HT1080 (cell line): ENCODE measurements around the gene LAMC1. TPM values are rescaled to one million over a fixed set of nuclear protein-coding genes. Genes with fewer than 3 reads are reported as not detected.
A peak's percentile ranks its signal among the peaks of the same experiment; 100 is the strongest.
"Not testable (repeated sequence)": the region's sequence is repeated elsewhere in the genome, so short reads cannot be mapped to it uniquely, and the experiment has no call there.

Source experiments
- DNase-seq: peaks from one replicate; pipeline ENCODE4 v3.0.0-alpha.2; 2015; ENCODE audit warnings: low read depth
- total RNA-seq: library from RNA; depleted of rRNA; stranded (reverse); fragments of >200 nt; shearing (Covaris generic); gene quantifications from 2 replicates; pipeline ENCODE4 v1.2.3, GENCODE V29; 2014

The LAMC1 gene
- total RNA-seq, 1 experiment from 2014 or later: 139 TPM

DNA sequence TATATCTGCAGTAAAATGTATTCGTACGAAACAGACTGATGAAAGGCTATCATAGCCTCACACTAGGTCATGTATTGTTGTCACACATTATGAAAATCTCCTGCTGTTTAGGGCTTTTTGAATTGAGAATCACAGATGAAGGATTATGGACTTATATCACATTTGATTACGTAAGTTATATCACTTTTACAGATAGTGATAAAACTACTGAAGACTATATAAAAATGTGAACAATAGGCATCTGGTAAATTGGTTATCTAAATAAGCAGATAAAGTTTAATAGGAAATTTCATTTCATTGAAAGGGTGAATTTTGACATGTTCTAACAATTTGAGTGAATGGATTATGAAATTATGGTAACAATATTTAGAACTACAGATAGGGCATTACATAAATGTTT, 20.0 kb downstream of the LAMC1 start:
- no peak for DNase-seq

DNA sequence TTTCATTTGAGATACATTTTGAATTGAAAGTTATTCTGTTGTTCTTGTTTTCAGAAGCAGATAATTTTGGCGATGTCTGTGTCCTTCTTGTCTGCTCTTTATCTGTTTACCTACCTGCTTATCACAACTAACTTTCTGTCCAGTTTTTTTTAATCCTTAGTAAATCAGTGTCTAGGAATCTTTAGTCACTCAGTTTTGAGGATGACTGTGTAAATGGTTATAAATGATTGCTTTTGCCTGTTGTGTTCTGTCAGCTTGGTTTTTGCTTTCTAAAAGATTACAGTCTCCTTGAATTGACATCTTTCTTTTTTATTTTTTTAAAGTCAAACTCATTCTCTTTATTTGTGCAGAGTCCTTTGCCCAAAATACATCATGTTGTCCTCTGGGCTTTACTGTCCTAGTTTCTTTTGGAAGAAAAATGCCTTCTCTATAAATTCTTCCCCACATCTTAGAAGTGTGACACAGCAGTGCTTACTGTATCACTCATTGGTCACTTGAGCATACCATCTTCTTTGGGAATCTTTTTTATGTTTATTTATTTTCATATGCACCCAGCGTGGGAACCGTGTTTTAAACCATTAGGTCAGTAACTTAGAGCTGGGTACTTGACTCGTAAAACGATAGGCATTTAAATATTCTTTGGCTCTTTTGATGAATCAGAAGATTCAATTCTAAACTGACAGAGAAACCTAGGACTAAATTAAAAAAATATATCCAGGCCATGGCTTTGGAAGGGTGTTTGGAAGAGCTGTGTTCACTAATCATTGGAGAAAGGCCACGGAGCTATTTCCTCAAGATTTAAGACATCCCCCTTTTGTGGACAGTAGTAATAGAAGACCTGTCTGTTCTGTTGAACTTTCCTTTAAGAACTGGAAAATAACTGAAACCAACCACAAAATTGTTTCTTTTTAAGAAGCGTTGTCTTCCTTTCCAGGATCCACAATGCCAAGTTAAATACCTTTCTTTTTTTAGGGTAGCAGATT, 20.9 kb downstream of the LAMC1 start:
- peak; percentile 78 for DNase-seq

DNA sequence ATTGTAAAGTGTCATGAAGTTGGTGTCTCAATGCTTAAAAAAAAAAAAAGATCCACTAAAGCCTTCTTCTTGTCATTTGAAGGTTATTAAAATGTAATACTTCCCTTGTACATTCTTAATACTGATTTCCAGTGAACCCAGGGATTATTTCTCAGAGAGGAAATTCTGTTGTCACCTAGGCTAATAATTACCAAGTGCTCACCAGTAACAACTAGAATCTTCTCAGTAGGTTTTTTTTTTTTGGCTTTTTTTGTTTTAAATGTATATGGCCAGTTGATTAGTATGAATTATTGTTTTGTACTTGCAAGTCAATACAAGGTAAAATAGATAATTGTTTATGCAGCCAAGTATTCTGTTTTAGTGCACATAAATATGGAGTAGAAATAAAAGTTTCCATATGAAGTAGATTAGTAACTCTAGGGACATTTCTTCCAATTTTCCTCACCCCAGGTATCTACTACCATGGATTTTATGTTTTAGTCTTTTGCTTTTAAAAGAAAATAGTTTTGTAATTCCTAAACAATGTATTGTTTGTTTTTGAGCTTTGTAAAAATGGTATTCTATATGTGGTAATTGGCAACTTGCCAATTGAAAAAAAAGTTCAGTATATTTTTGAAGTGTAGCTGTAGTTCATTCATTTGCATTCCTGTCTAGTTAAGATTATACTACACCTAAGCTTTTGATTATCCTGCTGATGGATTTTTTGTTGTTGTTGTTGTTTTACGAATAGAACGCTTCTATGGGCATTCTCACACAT, 21.9 kb downstream of the LAMC1 start:
- no peak for DNase-seq

DNA sequence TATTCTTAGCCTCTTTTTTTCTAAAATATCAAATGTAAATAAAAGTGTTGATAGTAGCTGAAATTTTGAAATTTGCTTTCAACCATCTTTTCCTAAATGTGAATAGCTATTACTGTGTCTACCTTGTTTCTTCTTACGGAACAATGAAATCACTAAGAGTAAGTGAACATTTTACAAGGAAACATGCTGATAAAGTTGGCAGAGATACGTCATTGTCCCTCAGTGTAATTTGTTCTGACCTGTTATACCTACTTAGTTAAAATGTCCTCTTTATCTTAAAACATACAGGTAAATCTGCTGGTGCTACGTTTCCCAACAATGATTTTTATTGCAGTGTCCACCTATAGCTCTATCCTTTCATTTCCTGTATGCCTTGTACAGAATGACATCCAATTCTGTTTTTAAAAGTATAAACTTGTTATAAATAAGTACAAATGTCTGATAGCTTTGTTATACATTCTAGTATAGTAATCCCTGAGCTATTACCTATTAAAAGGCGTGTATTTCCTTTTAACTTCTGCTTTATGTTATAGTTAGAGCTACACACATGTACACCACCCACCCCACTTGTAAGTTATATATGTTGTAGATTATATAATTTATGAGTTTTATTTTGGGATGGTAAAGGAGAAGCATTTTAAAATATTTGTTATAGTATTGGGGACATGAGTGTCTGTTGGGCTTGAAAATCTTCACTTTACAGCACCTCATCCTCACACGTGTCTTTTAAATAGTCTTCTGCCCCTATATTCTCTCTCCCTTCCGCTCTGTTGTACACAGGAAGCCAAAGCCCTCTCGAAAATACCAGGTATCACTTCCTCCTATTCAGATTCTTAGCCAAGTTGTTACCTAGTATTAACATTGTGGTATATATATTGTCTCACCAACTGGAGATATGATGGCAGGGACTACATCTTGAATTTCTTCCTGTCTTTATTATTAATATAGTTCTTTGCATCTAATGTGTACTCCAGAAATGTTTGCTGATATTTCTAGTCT, 25.2 kb downstream of the LAMC1 start:
- no peak for DNase-seq

GRCh38 chr1:183051546-183051945, 28.3 kb downstream of the LAMC1 start:
- no peak for DNase-seq

DNA sequence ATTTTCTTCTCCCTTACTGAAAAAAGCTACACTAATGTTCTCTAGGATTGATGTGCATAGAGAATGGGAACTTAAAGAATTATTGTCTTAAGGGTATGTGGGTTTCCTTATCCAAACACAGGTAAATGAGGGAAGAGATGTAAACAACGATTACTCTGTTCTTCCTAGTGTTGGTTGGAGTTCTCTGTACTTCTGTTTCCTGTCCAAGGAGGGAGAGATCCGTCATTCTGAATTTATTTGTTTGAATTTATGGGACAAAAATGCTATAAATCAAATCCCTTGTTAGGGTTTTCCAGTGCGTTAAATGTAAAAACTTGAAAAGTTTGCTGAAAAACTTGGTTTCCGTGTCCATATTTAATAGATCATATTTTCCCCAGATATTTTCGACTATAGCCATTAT, 29.6 kb downstream of the LAMC1 start:
- DNase-seq: no peak

GRCh38 chr1:183058851-183059502, 35.8 kb downstream of the LAMC1 start:
- DNase-seq: no peak

GRCh38 chr1:183061194-183061593, 38.0 kb downstream of the LAMC1 start:
- DNase-seq: no peak

DNA sequence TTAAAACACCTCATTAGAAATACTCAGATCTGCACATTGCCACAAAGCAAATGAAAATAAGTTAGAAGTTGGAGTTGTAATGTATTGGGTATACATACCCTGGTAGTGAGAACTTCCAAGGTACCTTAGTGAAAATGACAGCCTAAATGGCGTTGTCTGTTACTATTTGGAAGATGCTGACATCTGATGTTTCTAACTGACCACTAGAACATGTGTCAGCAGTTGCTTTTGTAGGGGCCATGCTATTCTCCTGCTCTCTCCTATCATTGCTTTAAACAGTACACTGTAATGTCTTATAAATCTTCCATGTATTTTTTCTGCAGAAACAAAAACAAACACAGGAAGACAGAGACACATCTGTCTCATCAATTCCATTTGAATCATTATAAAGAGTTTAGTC, 40.1 kb downstream of the LAMC1 start:
- no peak for DNase-seq

DNA sequence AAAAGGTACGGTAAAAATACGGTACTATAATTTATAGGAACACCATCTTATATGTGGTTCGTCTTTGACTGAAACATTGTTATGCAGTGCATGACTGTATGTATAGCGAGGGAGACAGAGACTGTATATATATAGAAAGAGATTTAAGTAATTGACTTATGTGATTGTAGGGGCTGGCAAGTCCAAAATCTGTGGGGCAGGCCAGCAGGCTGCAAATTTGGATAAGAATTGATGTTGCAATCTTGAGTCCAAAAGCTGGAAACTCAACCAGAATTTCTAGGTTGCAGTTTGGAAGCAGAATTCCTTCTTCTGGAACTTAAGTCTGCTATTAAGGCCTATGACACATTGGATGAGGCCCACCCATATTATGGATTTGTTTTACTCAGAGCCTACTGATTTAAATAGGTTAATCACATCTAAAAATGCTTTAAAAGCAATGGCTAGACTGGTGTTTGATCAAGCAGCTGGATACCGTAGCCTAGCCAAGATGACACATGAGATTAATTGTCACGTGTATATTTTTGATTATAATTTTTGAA, 42.0 kb downstream of the LAMC1 start:
- DNase-seq: no peak

DNA sequence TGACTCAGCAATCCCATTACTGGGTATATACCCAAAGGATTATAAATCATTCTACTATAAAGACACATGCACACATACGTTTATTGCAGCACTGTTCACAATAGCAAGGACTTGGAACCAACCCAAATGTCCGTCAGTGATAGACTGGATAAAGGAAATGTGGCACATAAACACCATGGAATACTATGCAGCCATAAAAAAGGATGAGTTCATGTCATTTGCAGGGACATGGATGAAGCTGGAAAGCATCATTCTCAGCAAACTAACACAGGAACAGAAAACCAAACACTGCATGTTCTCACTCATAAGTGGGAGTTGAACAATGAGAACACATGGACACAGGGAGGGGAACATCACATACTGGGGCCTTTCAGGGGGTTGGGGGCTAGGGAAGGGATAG, 43.2 kb downstream of the LAMC1 start:
- not testable (repeated sequence) for DNase-seq

DNA sequence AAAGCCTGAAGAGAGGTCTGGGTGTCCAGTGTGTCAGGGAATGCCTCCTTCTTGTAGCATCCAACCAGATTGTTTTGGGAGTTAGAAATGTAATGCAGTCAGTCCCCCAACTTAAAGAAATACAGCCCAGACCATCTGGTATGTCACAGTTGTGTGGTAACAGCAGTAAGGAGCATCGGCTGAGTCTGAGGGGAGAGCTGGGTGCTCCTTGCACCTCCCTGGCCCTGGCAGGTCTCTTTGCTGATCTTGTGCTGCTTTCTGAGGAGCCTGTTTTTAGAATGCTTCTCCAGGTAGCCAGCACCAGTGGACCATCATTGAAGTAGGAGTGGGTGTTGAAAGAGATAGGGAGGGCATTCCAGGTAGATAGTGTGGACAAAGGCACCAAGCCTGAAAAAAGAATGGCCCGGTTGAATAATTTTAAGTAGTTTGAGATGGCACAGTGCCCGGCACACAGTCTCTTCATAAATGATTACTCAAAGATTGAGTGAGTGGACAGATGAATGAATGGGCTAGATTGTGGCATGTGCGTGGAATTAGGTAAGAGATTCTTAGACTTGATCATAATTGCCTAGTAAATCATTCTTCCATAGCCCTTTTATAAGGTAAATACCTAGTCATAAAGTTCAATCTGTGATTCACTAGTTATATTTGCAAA, 46.5 kb downstream of the LAMC1 start:
- DNase-seq: no peak

- DNase-seq: no peak
Measured at GRCh38 chr1:183070234-183070922, 47.2 kb downstream of the LAMC1 start.

DNA sequence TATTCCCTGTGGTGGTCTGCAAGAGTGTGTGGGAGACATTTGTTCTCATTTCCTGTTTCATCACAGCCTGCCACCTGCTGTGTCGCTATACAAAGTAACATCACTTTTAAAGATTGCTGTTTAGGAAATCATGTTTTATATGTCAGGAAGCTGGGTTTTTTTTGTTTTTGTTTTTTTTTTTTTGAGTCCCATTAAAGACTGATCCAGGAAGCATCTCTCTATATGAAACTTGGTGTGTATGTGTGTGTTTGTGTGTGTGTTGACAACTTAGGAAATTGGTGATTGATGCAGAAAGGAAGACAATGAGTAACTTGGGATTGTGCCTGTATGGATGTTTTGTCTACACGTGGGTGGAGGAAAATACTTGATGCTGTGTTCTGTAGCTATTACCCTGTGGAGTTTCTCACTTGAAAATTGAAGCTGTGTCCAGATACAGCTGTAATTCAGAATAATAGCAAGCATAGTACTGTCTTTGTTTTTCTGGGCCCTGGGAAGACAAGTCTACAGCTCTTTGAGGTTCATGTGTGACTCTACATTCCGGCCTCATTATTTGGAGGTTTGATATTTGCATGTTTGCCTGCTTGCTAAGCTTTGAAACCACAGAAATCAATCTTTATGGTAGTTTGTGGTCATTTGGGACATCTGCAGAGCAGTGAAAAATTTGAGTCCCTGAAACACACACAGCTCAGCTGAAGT, 47.9 kb downstream of the LAMC1 start:
- DNase-seq: peak; percentile 76

- not testable (repeated sequence) for DNase-seq
Measured at GRCh38 chr1:183072595-183072994, 49.4 kb downstream of the LAMC1 start.

DNA sequence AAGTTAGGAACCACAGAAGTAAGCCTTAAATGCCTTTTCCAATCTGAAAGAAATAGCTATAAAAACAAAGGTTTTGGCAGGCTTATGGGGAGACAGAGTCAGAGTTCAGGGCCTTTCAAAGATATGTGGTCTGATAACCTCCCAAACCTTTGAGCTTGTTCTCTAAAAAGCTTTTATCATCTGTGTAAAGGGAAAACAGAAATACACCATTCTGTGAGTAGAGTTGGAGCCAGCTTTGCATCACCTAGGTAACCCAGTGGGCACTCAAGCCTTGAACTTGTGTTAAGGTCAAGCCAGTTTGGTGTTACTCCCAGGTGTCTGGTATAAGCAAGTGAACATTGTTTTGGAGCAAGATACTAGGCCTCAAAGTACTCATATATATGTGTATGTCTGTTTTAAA, 50.1 kb downstream of the LAMC1 start:
- no peak for DNase-seq

DNA sequence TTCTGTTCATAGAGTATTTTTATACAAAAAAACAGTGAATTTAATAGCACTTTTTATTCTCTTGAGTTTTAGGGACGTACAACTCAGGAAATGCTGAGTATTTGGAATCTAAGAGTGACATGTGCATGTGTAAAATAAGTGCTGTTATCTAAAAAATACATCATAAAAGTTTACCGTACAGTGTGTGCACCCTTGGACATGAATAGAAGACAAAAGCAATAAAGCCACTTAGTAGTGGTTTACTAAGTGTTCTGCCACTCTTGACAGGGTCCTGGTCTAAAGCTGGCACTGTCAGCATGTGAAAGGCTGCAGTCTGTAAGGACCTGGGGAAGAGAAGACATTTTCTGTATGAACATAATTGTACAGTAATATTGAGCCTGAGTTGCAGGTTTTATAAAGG, 51.0 kb downstream of the LAMC1 start:
- DNase-seq: no peak

DNA sequence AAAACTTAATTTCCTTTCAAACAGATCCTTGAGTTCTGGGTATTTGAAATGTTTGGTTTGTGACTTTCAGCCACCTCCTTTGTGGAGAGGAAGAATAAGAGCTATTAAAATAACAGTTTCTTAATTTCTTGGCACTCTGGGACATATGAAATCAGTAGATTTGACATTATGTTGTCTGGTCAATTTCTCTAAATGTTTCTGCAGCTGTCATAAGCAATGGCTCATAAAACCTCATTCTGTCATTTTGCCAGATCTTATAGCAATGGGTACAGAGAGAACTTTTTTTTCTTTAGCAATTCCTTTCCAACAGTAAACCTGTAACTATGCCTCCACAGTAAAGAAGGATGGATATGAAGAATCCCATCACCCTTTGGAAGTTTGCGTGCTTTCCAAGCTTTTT, 52.6 kb downstream of the LAMC1 start:
- DNase-seq: no peak

- no peak for DNase-seq
Measured at GRCh38 chr1:183077097-183077496, 53.9 kb downstream of the LAMC1 start.
